ENCODE data around the gene DNAJC18.
"Not testable (repeated sequence)": the region's sequence is repeated elsewhere in the genome, so short reads cannot be mapped to it uniquely, and the experiment has no call there.

The DNAJC18 gene
- total RNA-seq = 7.2 to 9.2 reads per million in 2 donors

DNA sequence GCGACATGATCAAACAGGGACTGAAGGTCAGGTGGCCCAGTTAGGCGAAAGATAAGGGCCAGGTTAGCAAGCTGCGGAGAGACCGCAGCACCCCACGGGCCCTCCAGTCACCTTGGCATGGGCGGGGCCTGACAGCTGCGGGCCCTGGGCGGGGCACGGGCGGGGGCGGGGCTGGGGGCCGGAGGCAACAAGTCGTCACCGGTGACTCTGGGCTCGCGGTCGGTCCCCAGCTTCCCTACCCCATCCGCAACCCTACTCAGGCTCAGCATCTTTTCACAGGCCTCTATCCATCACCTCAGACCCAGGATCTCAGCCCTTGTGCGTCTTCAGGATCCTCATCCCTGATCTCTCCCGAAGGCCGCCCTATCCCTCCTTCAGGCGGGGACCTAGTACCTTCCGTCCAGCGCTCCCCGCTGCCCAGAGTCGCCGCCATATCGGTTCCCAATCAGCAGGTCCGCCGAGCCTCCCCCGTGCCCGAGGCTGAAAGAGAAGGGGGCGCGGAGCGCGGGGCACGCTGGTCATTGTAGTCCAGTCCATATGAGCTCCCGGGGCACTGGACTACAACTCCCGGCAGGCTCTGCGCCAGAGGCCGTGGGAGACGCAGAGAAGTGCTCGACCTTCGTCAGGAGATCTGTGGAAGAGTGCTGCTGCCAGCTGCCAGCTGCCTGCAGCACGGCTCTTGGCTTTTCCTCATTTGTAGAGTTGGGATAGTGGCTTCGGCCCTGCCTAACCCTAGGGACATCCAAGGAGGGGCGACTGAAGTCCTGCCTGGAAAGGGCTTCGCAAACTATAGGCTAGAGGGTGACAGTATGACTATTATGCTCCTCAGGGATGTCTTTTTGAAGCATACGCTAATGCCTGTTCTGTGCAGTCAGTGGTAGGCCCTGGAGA is at the start of gene DNAJC18:
Gene DNAJC18, minus strand, starts transcription at position 513 of the 891 bp plus-strand sequence. Its CDS starts 80 bp downstream, at position 433.
- DNase-seq = peak; percentile 76 to 92 (median 86)

DNA sequence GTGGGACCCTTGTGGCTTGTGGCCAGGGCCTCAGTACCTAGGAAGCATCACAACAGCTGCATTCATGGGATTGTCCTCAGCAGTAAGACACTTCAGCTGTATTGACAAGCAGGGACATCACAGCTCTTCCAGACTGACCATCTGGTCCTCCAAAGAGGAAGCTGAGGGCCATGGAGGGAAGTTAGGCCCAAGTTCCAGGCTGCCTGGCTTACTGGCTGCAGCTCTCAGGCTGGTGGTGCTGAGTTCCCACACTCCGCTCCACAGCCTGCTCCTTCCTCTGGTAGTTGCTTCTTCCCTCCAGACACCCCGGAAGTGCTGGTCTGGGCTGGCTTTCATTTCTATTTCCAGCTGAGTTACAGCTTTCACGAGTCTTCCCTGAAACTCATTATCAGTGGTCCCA is 48.9 kb upstream of the DNAJC18 start:
- DNase-seq = no peak

DNA sequence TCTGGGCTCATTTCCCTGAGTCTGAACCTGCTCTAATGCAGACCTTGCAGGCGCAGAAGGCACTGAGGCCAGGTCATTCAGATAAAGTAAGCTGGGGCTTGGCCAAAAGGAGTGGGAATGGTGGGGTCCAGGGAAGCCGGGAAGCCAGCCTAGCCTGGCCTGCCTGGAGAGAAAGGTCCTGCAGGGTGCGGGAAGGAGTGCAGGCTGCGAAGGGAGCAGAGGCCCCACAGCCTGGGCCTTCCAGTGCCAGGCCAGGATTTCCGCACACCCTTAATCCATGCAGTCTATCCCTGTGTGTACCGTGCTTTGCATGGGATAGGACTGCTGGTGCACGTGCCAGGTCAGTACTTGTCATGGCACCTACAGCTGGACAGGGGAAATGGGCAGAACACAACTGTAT is 46.9 kb upstream of the DNAJC18 start:
- no peak for DNase-seq

DNA sequence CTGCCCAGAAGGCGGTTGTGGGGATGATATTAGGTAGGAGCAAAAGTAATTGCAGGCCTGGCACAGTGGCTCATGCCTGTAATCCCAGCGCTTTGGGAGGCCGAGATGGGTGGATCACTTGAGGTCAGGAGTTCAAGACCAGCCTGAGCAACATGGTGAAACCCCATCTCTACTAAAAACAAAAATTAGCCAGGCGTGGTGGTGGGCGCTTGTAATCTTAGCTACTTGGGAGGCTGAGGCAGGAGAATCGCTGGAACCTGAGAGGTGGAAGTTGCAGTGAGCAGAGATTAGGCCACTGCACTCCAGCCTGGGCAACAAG is 43.5 kb upstream of the DNAJC18 start:
- DNase-seq = not testable (repeated sequence)

DNA sequence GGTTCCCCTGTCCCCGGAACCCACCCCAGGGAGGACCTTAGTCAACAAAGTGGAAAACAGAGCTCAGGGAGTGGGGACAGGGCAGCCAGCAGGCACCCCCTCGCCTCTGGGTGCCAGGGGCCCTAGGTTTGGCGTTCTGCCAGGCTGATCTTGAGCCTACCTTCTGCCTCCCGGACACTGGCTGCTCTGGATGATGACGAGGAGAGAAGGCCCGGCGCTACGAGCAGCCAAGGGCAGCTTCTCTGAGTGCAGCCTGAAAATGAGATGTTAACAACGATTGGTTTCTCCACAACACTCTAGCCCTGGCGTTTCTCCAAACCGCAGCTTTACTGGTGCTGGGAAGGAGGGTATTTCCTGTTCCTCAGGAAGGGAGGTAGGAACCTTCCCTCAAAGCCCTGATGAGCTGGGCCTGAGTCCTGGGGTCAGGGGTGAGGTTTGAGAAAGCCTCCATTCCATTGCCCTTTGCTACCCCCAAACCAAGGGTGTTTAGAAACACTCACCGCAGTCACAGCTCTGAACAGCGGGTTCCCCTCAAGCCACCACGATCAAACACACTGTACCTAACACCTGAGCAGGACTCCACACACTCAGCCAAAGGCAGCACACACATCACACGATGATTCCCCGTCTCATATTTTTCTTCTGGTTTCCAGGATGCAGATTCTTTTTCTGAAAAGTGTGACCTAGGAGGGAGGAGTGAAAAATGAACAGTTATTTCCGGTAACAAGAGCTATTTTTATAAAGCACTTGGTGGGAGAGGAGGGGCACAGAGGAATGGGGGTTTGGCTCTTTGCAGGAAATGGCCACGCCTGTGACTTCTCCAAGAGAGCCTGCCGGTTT is 42.9 kb upstream of the DNAJC18 start, which contains the start of gene STING1:
Gene STING1, minus strand, starts transcription at position 709 of the 840 bp plus-strand sequence. CDS start 1,054 bp downstream, outside the sequence.
- DNase-seq = peak in 4 of 5 experiments; percentile 35 to 83 (median 61)

DNA sequence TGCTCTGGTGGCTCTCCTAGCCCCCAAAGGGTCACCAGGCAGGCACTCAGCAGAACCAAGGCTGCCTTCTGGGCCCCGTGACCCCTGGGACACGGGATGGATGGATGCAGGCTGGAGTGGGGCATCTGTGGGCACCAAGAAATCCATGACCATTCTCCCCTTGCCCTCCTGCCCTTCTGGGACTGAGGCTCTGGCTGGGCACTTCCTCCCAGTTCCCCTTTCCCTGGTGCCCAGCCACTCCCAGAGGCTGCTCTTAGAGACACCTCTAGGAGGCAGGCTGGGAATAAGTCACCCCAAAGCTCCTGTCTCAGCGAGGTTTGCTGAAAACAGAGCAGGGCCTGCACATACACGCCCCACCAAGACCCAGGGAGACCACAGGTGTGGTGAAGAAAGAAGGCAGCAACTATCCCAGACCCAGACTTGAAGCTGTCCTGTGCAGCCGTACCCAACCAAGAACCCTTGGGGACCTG is 42.3 kb upstream of the DNAJC18 start:
- DNase-seq = peak in 1 of 5 experiments; percentile 57

DNA sequence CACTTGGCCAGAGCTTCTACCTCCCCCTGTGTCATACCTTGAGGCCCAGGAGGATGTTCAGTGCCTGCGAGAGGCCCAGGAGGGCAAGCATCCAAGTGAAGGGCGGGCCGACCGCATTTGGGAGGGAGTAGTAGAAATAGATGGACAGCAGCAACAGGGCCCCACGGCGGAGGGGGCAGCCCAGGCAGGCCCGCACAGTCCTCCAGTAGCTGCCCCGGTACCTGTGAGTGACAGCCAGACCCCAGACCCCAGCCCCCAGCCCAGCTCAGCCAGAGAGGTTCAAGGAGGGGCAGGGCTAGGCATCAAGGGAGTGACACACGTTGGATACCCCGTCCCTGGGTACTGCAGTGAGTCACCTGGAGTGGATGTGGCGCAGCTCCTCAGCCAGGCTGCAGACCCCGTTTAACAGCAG is 41.8 kb upstream of the DNAJC18 start:
- peak in 2 of 5 experiments; percentile 18 to 72 for DNase-seq

DNA sequence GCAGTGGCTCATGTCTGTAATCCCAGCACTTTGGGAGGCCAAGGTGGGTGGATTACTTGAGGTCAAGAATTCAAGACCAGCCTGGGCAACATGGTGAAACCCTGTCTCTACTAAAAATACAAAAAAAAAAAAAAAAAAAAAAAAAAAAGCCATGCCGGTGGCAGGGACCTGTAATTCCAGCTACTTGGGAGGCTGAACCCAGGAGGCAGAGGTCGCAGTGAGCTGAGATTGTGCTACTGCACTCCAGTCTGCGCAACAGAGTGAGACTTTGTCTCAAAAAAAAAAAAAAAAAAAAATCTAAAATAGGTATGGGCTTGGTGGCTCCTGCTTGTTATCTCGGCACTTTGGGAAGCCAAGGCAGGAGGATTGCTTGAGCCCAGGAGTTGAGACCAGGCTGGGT is 40.4 kb upstream of the DNAJC18 start:
- DNase-seq = not testable (repeated sequence)

DNA sequence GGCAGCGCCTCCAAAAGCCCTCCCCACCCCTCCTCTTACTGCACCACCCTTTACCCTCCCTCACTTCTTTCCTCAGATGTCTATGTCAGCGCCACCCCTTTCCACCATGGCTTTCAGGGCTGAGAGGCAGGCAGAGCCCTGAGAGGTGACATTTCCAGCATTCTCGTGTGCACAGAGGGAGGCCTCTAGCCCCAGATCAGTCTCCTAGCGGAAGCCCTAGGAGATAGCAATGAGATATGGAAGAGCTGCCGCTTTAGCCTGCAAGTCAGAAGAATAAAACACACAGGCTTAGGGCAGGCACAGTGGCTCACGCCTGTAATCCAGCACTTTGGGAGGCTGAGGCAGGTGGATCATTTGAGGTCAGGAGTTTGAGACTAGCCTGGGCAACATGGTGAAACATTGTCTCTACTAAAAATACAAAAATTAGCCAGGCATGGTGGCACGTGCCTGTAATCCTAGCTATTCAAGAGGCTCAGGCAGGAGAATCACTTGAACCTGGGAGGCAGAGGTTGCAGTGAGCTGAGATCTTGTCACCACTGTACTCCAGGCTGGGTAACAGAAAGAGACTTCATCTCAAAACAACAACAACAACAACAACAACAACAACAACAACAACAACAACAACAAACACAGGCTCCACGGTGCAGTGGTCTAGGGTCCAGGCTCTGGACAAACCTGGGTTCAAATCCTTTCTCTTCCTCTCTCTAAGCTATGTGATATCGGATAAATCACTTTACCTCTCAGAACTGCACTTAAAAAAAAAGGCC is 39.5 kb upstream of the DNAJC18 start:
- DNase-seq = not testable (repeated sequence)

DNA sequence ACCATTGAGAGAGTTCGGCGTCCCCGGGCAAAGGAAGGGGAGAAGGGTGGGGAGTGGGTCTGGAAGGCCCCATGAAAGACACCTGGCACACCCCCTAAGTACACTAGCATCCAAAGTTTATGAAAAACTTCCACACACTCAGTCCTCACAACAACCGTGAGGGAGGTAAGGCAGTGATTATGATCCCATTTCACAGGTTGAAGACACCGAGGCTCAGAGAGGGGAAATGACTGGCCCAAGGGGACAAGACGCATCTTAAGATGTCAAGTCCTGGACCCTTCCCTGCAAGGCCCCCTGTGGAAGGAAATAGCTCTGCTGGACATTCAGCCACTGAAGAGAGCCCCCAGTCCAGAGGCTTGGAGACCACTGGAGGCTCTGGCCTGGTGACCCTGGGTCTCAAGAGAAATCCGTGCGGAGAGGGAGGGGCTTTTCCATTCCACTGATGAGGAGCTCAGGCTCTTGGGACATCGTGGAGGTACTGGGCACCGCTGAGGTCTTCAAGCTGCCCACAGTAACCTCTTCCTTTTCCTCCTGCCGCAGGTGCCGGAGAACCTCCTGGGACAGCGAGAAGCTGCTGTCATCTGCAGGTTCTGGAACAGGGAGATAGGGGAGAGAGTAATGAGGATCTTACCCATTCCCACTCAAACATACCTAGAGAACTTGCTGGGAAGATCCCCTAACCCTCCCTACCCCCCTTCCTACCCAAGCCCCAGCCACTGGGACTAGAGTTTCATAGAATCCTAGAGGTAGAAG is 36.7 kb upstream of the DNAJC18 start:
- no peak for DNase-seq

DNA sequence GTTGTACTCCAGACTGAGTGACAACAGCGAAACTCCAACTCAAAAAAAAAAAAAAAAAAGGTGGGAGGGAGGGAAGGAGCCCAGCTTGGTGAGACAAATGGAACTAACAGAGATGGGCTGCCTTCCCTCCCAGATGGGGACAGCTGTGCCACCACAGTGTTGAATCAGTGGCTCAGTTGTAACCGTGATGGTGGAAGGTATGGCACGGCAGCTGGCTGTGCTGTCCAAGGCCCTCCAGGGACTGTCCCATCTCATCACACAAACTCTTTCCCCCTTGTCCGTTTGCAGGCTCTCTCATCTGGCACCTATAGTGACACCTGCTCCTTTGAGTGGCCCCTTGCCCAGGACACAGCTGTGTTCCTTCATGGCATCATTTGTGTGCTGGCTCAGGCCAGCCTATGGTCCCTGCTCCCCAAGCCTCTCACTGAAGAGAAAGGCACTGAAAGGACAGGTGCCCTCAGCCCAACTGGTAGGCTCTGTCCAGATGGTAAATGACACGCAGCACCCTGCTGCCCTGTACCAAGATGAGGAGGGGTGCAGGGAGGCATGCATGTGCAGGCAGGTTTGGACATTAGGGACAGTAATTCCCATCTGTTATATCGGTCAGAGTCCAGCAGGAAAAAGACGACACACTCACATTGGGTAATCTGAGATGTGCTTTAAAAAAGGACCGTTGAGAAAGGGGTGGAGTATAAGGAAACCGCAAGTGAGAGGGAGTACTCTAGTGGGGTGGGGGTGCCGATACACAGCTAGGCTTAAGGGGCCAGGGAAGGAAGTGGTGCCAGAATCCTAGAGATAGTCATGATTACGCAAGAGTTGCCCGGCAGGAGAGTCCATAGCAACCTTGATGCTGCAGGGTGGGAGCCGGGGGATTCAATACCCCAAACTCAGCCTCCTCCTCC is 35.8 kb upstream of the DNAJC18 start:
- peak in 2 of 5 experiments; percentile 30 to 80 for DNase-seq

DNA sequence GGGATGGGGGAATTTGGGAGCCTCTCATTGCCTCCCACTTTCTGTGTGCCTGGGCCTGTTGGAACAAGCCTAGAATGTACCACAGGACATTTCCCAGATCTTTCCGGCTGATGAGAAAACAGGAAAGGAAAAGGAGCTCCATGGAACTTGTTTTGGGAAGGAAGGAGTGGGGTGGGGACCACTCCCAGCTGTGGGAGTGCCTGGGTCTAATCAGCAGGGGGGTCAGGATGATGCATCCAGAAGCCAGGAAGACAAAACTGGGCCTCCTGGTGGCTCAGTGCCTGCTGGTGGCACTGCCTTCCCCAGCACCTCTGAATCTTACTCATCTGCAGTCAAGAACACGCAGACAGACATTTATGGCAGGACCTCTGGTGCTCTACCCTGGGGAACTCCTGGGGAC is 34.2 kb upstream of the DNAJC18 start:
- no peak for DNase-seq

DNA sequence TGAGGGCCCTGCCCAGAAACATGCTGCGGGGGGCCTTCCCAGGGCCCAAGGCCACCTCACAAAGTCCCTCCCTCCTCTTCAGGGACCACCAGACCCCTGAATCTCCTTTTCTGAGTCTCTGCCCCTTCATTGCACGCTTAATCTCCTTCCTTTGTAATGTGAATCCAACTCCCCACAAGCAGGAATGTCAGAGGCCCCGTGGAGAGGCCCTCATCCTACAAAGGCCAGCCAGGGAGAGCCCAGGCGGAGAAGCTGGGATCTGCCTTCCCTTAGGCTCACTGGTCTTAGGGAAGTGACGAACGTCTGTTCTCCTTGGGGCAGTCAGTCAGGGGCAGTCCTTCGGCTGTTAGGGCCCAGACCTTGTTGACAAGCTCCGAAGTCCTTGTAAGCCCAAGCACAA is 33.8 kb upstream of the DNAJC18 start:
- DNase-seq = no peak

DNA sequence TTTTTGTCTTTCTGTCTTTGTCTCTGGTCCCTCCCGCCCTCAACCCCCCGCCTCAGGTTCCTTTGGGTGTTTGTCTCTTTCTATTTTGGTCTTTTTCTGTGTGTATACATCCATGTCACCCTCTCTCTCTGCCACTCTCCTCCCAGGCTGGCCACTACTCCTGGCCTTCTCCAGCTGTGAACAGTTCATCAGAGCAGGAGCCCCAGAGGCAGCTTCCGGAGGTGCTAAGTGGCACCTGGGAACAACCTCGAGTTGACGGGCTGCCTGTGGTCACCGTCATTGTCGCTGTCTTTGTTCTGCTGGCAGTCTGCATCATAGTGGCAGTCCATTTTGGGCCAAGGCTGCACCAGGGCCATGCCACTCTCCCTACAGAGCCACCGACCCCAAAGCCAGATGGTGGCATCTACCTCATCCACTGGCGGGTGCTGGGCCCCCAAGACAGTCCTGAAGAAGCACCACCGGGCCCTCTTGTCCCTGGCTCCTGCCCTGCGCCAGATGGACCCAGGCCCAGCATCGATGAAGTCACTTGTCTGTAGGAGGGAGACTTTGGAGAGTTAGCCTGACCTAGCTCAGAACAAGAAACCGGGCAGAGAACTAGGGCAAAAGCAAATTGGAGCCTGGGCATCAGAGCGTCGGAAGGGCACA is 33.2 kb upstream of the DNAJC18 start:
- DNase-seq = no peak

DNA sequence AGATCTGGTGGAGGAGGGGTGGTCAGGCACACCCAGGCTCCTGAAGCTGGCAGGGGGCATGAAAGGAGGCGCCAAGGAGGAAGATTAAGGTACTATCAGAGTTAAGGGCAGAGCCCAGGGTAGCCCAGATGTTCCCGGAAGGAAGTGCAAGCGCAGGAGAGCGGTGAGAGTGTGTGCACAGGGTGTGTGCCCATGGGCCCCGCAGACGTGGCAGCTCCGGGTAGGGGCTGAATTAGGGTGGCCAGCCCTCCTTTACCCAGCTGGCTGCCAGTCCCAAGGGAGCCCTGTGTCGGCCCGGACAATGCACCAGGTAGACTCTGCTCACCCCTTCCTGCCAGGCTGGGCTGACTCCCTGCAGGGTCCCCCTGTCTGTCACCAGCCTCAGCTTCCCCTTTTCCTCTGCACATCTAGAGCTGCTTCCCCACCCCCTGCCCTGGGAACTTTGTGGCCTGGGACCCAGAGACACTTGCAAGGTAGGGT is 31.5 kb upstream of the DNAJC18 start, which contains the start of gene SMIM33:
Gene SMIM33, plus strand, starts transcription at position 184 of the 480 bp plus-strand sequence. Its CDS starts 118 bp downstream, at position 302.
- peak in 3 of 5 experiments; percentile 21 to 71 (median 46) for DNase-seq

DNA sequence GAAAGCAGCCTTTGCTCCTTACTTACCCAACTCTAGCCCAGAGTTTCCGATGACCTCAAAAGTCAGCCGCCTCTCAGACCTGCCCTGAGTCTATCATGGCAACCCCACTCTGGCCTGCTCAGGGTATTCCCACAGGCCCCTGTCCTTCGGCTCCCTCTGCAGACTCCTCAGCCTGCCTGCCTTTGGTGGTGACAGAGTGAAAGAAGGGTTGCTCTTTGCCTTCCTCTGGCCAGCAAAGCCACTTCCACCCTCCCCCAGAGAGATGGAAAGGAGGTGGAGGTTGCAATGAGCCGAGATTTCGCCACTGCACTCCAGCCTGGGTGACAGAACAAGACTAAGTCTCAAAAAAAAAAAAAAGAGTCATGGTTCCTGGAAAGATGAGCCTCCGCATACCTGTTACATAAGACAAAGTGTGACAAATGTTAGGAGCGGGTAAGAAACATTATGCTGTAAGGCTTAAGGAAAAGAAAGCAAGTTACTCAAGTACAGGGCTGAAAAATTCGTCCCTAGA is 29.2 kb upstream of the DNAJC18 start:
- DNase-seq = no peak

DNA sequence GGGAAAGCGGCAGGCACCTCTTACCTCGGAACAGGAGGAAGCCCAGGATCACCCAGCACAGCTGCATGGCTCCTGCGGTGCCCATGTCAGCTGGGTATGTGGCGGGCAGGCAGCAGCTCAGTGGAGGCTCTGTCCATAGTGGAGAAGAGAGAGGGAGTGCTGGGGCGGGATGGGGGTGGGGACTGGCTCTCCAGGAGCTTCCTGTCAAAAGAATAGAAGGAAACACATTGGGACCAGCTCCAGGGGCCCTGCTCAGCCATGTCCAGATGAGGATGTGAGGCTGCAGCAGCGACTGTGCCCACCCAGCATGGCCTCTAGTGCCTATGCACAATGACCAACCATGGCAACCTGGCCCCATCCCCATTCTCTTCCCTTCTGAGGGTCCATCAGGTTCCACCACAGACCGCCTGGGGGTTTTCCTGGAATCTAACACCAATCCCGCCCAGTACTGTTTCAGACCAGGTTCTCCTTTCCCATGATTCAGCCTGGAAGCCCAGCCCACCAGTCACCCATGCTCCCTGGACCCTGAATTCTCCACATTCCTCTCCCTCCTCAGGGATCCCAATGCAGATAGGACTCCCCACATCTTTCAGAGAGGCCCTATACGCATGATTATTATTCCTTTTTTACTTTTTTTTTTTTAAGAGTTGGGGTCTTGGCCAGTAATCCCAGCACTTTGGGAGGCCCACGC is 23.4 kb upstream of the DNAJC18 start, which contains the start of gene ECSCR:
Gene ECSCR, minus strand, starts transcription at position 158 of the 691 bp plus-strand sequence. Its CDS starts 73 bp downstream, at position 85.
- no peak for DNase-seq

DNA sequence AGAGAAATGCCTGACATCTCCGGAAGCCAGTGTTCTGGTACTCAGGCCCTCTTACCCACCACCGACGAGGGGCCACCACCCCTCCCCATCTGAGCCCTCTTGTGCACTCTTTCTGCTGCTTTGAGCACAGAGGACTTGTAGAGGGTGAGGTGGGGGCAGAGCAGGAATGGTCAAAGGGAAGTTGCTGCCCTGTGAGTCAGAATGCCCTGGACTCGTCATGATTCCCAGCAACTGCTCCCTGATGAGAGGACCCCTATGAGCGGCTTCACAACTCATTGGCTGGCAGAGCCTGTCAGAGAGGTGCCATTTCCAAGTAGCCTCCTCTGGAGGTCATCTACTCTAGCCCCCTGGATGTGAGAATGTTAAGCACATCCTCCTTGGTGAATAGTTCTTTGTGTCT is 22.4 kb upstream of the DNAJC18 start:
- no peak for DNase-seq

DNA sequence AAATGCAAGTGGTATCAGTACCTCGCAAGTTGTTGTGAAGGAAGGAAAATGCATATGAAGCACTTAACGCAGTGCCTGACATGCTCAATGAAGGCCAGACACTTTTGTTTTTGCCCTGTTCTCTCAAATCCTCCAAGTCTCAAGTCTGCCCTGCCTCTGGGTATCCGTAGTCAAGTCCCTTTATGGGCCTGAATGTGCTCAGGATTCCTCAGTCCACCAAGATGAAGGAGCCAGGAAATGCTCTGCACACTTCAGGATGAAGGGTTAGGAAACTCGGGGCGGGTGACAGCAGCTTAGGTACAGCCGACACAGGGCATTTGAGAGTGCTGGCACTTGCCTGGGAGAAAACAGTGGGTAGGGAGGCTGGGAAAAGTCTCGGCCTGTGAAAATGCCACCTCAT is 21.9 kb upstream of the DNAJC18 start:
- no peak for DNase-seq
